Coronary artery (tissue), 2 donors: ENCODE results near the gene CCDC186.

Experiments used
- DNase-seq: peaks from one replicate; pipeline ENCODE4 v3.0.0-alpha.2; 2017; ENCODE audit warnings: low spot score
- H3K27ac ChIP-seq, 2 donors: fragments of 200-600 bp; sonication (generic); one replicate each; pipeline ENCODE4 v1.5.1; 2016 to 2019
- H3K4me3 ChIP-seq: fragments of 200-600 bp; sonication (generic); 2 replicates; pipeline ENCODE4 v1.5.1; 2016; ENCODE audit warnings: mild to moderate bottlenecking, moderate library complexity
- CTCF ChIP-seq: fragments of 200-600 bp; sonication (generic); IDR thresholded peaks from one replicate; pipeline ENCODE4 v1.5.1; 2019; ENCODE audit warnings: antibody characterized with exemption

Gene CCDC186

GRCh38 chr10:114131094-114131493, 42.9 kb downstream of the CCDC186 start:
- H3K27ac ChIP-seq, result no peak overlapping the region
- DNase-seq, result no peak
- no peak overlapping the region for H3K4me3 ChIP-seq
- no peak for TF ChIP-seq CTCF

GRCh38 chr10:114121031-114121430, 53.0 kb downstream of the CCDC186 start:
- H3K4me3 ChIP-seq, result no peak overlapping the region
- H3K27ac ChIP-seq, result no peak overlapping the region
- no peak for DNase-seq
- TF ChIP-seq CTCF, result no peak

GRCh38 chr10:114118514-114118913, 55.5 kb downstream of the CCDC186 start:
- H3K4me3 ChIP-seq, result no peak overlapping the region
- no peak overlapping the region for H3K27ac ChIP-seq
- no peak for TF ChIP-seq CTCF
- DNase-seq, result no peak

- DNase-seq, result no peak
- Histone ChIP-seq H3K27ac (no peak overlapping the region), H3K4me3 (no peak overlapping the region)
- no peak for TF ChIP-seq CTCF
Observed at GRCh38 chr10:114117728-114118127, 56.3 kb downstream of the CCDC186 start.

GRCh38 chr10:114115661-114116445, 58.1 kb downstream of the CCDC186 start:
- TF ChIP-seq CTCF, result no peak
- H3K27ac ChIP-seq, result no peak overlapping the region
- H3K4me3 ChIP-seq, result no peak overlapping the region
- DNase-seq, result no peak

- no peak overlapping the region for H3K27ac ChIP-seq
- TF ChIP-seq CTCF, result no peak
Observed at GRCh38 chr10:114110174-114110972, 63.6 kb downstream of the CCDC186 start.

More at GRCh38 chr10:114110174-114110972, 63.6 kb downstream of the CCDC186 start:
- DNase-seq, result no peak
- no peak overlapping the region for H3K4me3 ChIP-seq
